ENCODE results near the gene MN1. TPM values are rescaled to one million over a fixed set of nuclear protein-coding genes. Genes with fewer than 3 reads are reported as not detected.

MN1 gene
- total RNA-seq (2022; extraction: Qiagen RNA extraction; ENCODE audit: low read depth), result 3.0 to 4.6 TPM (median 4.3 TPM) in 5 replicates

DNA sequence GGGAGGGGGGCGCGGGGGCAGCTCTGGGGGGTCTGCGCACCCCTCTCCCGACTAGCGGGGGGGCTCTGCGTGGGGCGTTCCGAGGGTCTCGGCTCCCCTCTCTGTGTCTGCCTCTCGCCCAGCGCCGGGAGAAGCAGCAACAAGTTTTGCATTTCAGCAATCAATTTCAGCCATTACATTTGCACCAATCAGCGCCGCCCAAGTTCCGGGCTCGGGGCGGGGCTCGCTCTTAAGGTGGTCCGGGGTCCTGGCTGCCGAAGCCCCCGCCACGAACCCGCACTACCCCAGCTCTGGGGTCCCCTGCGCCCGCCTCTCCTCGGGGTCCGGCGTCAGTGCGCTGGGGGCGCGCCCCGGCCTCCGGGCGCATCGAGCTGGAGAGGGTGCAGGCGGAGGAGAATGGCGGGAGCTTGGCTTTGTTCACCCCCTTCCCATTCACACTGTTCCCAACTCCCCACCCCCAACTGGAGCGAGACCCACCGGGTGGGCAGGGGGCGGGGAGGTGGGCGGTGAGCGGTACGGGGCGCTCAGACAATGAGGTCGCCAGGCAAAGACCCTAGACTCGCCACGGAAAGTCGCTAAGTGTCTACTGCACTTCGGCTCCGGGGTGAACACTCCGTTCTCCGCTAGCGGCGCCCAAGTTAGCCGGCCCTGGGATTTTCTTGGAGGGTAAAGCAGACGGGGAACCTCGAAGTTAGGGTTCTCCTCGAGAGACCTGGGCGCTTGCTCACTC, at the start of gene MN1:
MN1 (minus strand) TSS at position 141 of the 730 bp plus-strand sequence. CDS start 1,213 bp downstream, outside the sequence.

Other genes starting within 250 kb of the MN1 start
- 44.4 to 54.8 TPM (median 51.5 TPM) in 5 replicates for gene PITPNB, start 117.5 kb upstream of the MN1 start, total RNA-seq (2022; extraction: Qiagen RNA extraction; ENCODE audit: low read depth)

Data from A549 treated with DMSO at 1 μM for 4 hours (cell line).